ENCODE data around the gene DPM3.

DNA sequence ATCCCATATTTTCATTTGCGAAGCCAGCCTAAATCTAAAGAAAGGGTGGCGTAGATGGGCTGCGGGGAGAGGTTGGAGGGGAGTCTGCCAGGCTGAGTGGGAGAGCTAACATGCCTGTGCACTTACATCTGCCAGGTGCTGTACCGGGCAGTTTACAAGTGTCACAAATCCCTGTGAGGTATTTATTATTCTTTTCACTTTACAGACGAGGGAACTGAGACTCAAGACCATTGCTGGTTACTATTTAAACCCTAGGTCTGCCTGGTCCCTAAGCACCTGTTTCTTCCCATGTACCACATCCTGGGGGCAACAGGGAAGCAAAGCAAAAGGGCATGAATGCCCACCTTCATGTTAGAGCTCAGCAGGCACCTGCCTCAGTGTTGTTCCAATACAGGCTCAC, 32.0 kb downstream of the DPM3 start:
- TF ChIP-seq, protein P1, sequence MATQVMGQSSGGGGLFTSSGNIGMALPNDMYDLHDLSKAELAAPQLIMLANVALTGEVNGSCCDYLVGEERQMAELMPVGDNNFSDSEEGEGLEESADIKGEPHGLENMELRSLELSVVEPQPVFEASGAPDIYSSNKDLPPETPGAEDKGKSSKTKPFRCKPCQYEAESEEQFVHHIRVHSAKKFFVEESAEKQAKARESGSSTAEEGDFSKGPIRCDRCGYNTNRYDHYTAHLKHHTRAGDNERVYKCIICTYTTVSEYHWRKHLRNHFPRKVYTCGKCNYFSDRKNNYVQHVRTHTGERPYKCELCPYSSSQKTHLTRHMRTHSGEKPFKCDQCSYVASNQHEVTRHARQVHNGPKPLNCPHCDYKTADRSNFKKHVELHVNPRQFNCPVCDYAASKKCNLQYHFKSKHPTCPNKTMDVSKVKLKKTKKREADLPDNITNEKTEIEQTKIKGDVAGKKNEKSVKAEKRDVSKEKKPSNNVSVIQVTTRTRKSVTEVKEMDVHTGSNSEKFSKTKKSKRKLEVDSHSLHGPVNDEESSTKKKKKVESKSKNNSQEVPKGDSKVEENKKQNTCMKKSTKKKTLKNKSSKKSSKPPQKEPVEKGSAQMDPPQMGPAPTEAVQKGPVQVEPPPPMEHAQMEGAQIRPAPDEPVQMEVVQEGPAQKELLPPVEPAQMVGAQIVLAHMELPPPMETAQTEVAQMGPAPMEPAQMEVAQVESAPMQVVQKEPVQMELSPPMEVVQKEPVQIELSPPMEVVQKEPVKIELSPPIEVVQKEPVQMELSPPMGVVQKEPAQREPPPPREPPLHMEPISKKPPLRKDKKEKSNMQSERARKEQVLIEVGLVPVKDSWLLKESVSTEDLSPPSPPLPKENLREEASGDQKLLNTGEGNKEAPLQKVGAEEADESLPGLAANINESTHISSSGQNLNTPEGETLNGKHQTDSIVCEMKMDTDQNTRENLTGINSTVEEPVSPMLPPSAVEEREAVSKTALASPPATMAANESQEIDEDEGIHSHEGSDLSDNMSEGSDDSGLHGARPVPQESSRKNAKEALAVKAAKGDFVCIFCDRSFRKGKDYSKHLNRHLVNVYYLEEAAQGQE (IDR thresholded peaks at IDR 0.05; ENCODE audit: insufficient replicate concordance, low read depth), result no peak
- TF ChIP-seq, protein P2, sequence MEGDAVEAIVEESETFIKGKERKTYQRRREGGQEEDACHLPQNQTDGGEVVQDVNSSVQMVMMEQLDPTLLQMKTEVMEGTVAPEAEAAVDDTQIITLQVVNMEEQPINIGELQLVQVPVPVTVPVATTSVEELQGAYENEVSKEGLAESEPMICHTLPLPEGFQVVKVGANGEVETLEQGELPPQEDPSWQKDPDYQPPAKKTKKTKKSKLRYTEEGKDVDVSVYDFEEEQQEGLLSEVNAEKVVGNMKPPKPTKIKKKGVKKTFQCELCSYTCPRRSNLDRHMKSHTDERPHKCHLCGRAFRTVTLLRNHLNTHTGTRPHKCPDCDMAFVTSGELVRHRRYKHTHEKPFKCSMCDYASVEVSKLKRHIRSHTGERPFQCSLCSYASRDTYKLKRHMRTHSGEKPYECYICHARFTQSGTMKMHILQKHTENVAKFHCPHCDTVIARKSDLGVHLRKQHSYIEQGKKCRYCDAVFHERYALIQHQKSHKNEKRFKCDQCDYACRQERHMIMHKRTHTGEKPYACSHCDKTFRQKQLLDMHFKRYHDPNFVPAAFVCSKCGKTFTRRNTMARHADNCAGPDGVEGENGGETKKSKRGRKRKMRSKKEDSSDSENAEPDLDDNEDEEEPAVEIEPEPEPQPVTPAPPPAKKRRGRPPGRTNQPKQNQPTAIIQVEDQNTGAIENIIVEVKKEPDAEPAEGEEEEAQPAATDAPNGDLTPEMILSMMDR (IDR thresholded peaks at IDR 0.05; ENCODE audit: insufficient read depth, low read length), result no peak
- TF ChIP-seq GABPA (IDR thresholded peaks at IDR 0.05; ENCODE audit: low read depth), result no peak
- TF ChIP-seq POLR2AphosphoS5 (IDR thresholded peaks at IDR 0.05; ENCODE audit: low read depth), result no peak
